ENCODE measurements around the gene EIF4E2.

EIF4E2 gene

GRCh38 chr2:232576995-232577394 lies 26.5 kb downstream of the EIF4E2 start:
- no peak for TF ChIP-seq CTCF (conservative IDR thresholded peaks at IDR 0.05; ENCODE audit: low read length)
- no peak overlapping the region for H3K4me3 ChIP-seq (ENCODE audit: low read length)
- peak; percentile 16 for DNase-seq (ENCODE audit: low read depth)

GRCh38 chr2:232577841-232578240 lies 27.4 kb downstream of the EIF4E2 start:
- no peak overlapping the region for H3K4me3 ChIP-seq (ENCODE audit: low read length)
- TF ChIP-seq CTCF (conservative IDR thresholded peaks at IDR 0.05; ENCODE audit: low read length), result no peak
- no peak for DNase-seq (ENCODE audit: low read depth)

GRCh38 chr2:232578626-232579025 lies 28.1 kb downstream of the EIF4E2 start:
- no peak overlapping the region for H3K4me3 ChIP-seq (ENCODE audit: low read length)
- no peak for DNase-seq (ENCODE audit: low read depth)
- no peak for TF ChIP-seq CTCF (conservative IDR thresholded peaks at IDR 0.05; ENCODE audit: low read length)

- TF ChIP-seq CTCF (conservative IDR thresholded peaks at IDR 0.05; ENCODE audit: low read length), result no peak
- no peak overlapping the region for H3K4me3 ChIP-seq (ENCODE audit: low read length)
- no peak for DNase-seq (ENCODE audit: low read depth)
Observed at GRCh38 chr2:232580648-232580981, 30.1 kb downstream of the EIF4E2 start.

- H3K4me3 ChIP-seq (ENCODE audit: low read length), result no peak overlapping the region
- no peak for TF ChIP-seq CTCF (conservative IDR thresholded peaks at IDR 0.05; ENCODE audit: low read length)
- DNase-seq (ENCODE audit: low read depth), result no peak
Observed at GRCh38 chr2:232581725-232582124, 31.2 kb downstream of the EIF4E2 start.

GRCh38 chr2:232584238-232584637 lies 33.7 kb downstream of the EIF4E2 start:
- H3K4me3 ChIP-seq (ENCODE audit: low read length), result no peak overlapping the region
- no peak for TF ChIP-seq CTCF (conservative IDR thresholded peaks at IDR 0.05; ENCODE audit: low read length)
- DNase-seq (ENCODE audit: low read depth), result no peak

- no peak for TF ChIP-seq CTCF (conservative IDR thresholded peaks at IDR 0.05; ENCODE audit: low read length)
- no peak for DNase-seq (ENCODE audit: low read depth)
- no peak overlapping the region for H3K4me3 ChIP-seq (ENCODE audit: low read length)
Observed at GRCh38 chr2:232586943-232587505, 36.5 kb downstream of the EIF4E2 start.
